ENCODE data around the gene ZNF98.

ZNF98 gene

GRCh38 chr19:22422211-22422610 lies at the start of gene ZNF98:
Gene ZNF98 (minus strand): TSS chr19:22422346. CDS start chr19:22422224, 122 bp downstream.
- no peak within 1 kb of the TSS for H2AFZ ChIP-seq (ENCODE audit: low read depth)

DNA sequence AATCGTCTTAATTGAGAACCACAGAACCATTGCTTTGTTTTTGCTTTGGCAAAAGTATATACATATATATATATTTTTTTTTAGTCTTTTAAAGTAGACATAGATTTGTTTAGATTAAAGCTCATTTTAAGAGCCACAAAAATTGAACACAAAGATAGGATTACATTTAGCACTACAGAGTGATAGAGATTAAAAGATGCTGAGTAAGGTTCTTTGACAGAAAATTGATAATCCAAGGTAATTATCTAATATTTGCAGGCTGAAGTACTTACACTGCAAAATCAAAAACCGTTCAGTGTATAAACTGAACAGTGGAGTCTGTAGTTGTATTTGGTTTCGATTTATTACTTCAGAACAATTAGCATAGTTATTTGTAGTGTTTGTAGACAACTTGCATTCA lies 24.5 kb upstream of the ZNF98 start:
- Histone ChIP-seq H3K9ac (no peak overlapping the region), H3K4me3 (IDR thresholded peaks at IDR 0.05; ENCODE audit: insufficient read depth, low read depth, low read length) (no peak overlapping the region), H3K36me3 (ENCODE audit: insufficient read depth) (no peaks in the 10 kb centered on the region), H3K4me1 (ENCODE audit: low read depth, poor library complexity, severe bottlenecking) (no peaks in the 10 kb centered on the region), H4K20me1 (ENCODE audit: insufficient read depth) (no peaks in the 10 kb centered on the region), H2AFZ (ENCODE audit: low read depth) (no peak overlapping the region), H3K4me2 (no peak overlapping the region), H3K27me3 (ENCODE audit: insufficient read depth, low read depth) (no peaks in the 10 kb centered on the region), H3K79me2 (ENCODE audit: insufficient read depth, low read depth) (no peaks in the 10 kb centered on the region), H3K27ac (no peak overlapping the region)
- TF ChIP-seq, protein P1, sequence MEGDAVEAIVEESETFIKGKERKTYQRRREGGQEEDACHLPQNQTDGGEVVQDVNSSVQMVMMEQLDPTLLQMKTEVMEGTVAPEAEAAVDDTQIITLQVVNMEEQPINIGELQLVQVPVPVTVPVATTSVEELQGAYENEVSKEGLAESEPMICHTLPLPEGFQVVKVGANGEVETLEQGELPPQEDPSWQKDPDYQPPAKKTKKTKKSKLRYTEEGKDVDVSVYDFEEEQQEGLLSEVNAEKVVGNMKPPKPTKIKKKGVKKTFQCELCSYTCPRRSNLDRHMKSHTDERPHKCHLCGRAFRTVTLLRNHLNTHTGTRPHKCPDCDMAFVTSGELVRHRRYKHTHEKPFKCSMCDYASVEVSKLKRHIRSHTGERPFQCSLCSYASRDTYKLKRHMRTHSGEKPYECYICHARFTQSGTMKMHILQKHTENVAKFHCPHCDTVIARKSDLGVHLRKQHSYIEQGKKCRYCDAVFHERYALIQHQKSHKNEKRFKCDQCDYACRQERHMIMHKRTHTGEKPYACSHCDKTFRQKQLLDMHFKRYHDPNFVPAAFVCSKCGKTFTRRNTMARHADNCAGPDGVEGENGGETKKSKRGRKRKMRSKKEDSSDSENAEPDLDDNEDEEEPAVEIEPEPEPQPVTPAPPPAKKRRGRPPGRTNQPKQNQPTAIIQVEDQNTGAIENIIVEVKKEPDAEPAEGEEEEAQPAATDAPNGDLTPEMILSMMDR (conservative IDR thresholded peaks at IDR 0.05; ENCODE audit: low read depth, low read length): no peak

More at GRCh38 chr19:22422211-22422610, at the start of gene ZNF98:
- TF ChIP-seq, protein P1 (conservative IDR thresholded peaks at IDR 0.05; ENCODE audit: low read depth, low read length): no peak
- Histone ChIP-seq H3K4me1 (ENCODE audit: low read depth, poor library complexity, severe bottlenecking) (no peaks in the 10 kb centered on the region), H3K79me2 (ENCODE audit: insufficient read depth, low read depth) (no peaks in the 10 kb centered on the region), H3K27ac (no peak within 1 kb of the TSS), H4K20me1 (ENCODE audit: insufficient read depth) (no peaks in the 10 kb centered on the region), H3K9ac (no peak within 1 kb of the TSS), H3K27me3 (ENCODE audit: insufficient read depth, low read depth) (no peaks in the 10 kb centered on the region), H3K36me3 (ENCODE audit: insufficient read depth) (no peaks in the 10 kb centered on the region), H3K4me3 (IDR thresholded peaks at IDR 0.05; ENCODE audit: insufficient read depth, low read depth, low read length) (no peak within 1 kb of the TSS), H3K4me2 (no peak within 1 kb of the TSS)

DNA sequence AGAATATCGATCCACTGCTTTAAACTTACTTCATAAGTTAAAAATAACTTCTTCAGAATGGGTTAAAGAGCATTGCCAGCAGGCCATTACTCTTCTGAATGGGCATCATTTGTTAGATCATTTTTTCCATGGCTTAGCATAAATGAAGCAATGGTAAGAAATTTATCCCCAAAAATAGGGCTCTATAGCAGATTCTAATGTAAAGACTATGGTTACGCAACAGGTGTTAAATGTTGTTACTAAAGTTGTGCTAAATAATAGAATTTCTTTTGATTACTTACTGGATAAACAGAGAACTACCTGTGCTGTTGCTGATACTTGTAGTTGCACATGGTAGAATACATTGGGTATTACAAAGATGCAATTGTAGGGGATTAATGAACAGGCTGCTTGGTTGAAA lies 15.9 kb upstream of the ZNF98 start:
- Histone ChIP-seq H3K4me3 (IDR thresholded peaks at IDR 0.05; ENCODE audit: insufficient read depth, low read depth, low read length) (no peak overlapping the region), H3K4me1 (ENCODE audit: low read depth, poor library complexity, severe bottlenecking) (no peaks in the 10 kb centered on the region), H3K27me3 (ENCODE audit: insufficient read depth, low read depth) (no peaks in the 10 kb centered on the region), H3K79me2 (ENCODE audit: insufficient read depth, low read depth) (no peaks in the 10 kb centered on the region), H3K4me2 (no peak overlapping the region), H3K27ac (no peak overlapping the region), H4K20me1 (ENCODE audit: insufficient read depth) (no peaks in the 10 kb centered on the region), H2AFZ (ENCODE audit: low read depth) (no peak overlapping the region), H3K36me3 (ENCODE audit: insufficient read depth) (no peaks in the 10 kb centered on the region), H3K9ac (no peak overlapping the region)
- TF ChIP-seq, protein P1 (conservative IDR thresholded peaks at IDR 0.05; ENCODE audit: low read depth, low read length): no peak

DNA sequence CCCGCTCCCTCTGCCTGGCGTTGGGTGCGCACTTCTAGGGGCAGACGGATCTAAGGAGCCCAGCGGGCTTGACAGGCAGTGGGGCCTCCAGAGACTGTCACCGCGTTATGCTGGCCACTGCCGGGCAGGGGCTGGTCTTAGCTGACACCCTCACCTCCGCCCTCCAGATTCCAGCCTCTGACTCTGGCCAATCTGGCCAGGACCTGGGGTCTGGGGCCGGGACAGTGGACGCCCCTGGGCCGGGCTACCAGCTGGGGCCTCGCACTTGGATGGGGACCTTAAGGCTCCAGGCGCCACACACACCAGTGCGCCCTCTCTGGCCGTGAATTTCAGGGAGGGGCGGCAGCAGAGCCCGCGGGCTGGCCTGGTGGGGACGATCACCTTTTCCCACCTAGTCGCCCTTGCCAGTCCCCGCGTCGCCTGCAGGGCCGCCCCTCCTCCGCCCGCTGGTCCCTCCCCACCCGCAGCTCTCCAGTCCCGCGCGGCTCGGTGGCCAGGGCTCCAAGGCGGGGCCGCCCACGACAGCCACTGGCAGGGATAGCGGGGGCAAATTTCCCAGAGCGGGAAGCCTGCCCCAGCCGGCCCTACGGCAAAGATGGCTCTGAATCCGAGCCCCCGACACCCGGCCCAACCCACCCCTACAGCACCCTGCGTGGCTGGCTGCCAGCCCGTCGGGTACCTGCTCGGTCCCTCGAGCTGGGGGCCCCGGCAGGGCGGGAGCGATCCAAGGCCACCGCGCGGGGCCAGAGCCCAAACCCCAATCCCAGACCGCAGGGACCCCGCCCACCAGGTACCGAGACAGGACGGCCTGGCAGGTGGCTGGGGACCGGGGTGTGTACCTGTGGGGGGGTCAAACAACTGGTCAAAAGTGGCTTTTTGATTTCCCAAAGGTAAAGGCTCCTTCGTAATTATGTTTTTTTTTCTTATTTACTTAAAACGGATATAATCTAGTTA lies 6.1 kb upstream of the ZNF98 start:
- Histone ChIP-seq H3K79me2 (ENCODE audit: insufficient read depth, low read depth) (no peaks in the 10 kb centered on the region), H2AFZ (ENCODE audit: low read depth) (no peak overlapping the region), H3K4me3 (IDR thresholded peaks at IDR 0.05; ENCODE audit: insufficient read depth, low read depth, low read length) (no peak overlapping the region), H3K27ac (no peak overlapping the region), H3K4me2 (no peak overlapping the region), H4K20me1 (ENCODE audit: insufficient read depth) (no peaks in the 10 kb centered on the region), H3K27me3 (ENCODE audit: insufficient read depth, low read depth) (no peaks in the 10 kb centered on the region), H3K36me3 (ENCODE audit: insufficient read depth) (no peaks in the 10 kb centered on the region), H3K4me1 (ENCODE audit: low read depth, poor library complexity, severe bottlenecking) (no peaks in the 10 kb centered on the region), H3K9ac (no peak overlapping the region)
- TF ChIP-seq, protein P1 (conservative IDR thresholded peaks at IDR 0.05; ENCODE audit: low read depth, low read length): no peak

All from KMS-11 (cell line).